Measurements from ENCODE around the gene IMP4. TPM values are rescaled to one million over a fixed set of nuclear protein-coding genes. Genes with fewer than 3 reads are reported as not detected.

IMP4 gene
- total and polyA plus RNA-seq, 10 of the 15 experiments (the other 5 are each of a cell fraction or from before 2014, with no cell fraction given) = 41.4 to 242 (median 166) TPM

DNA sequence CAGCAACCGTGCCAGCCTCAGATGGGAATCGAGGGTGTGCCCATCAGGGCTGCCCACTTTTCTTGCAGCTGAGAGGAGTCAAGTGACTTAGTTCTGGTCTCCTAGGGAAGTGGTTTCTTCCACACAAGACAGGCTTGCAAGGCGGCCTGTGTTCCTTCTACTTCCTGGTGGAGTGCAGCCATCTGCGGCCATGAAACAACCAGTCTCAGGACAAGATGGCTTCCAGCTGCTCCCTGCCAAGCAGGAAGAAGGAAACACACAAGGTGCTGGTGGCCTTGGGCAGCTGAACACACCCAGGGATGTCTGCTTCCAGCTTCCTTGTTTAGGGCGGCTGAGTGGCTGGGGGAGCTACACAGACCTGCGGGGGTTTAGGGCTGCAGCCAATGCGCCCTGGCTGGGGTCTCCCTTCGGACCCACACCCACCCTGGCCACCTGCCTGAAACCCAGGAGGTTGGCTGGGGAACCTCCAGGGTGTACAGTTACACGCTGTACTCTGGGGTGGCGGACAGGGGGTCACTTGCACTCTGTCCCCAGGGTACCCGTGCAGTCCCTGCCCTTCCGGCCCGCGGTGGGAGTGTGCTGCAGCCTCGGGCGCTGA is 47.9 kb downstream of the IMP4 start:
- Histone ChIP-seq H3K79me2 (ENCODE audit: control insufficient read depth, insufficient read depth, low read length) (no peaks in the 10 kb centered on the region), H3K36me3 (ENCODE audit: control insufficient read depth in 2 of 2, insufficient read depth in 2 of 2, low read length in 1 of 2) (no peaks in the 10 kb centered on the region), H4K20me1 (ENCODE audit: control insufficient read depth, insufficient read depth) (no peaks in the 10 kb centered on the region), H3K4me1 (ENCODE audit: control insufficient read depth, insufficient read depth, low read length) (peaks cover 45% of the 10 kb centered on the region), H3K4me3 (peak overlapping the region; percentile 79; the same call in 1 of the 2 replicates), H3K9ac (ENCODE audit: control insufficient read depth, insufficient read depth, low read length) (peak overlapping the region; percentile 73), H3K4me2 (ENCODE audit: control insufficient read depth, insufficient read depth) (peak overlapping the region; percentile 96), H3K9me3 (replicated peaks; ENCODE audit: control insufficient read depth, insufficient read depth, low read length) (no peaks in the 10 kb centered on the region), H2AFZ (ENCODE audit: control insufficient read depth, low read depth, low read length) (peak overlapping the region; percentile 90), H3K27me3 (replicated peaks in 1 of 2; ENCODE audit: control insufficient read depth in 2 of 2, insufficient read depth in 2 of 2, low read length in 1 of 2) (no peaks in the 10 kb centered on the region), H3K27ac (ENCODE audit: control insufficient read depth, insufficient read depth) (peak overlapping the region; percentile 64)
- no peak for FAIRE-seq
- peak; percentile 23 for ATAC-seq
- no TSS peak for BruUV-seq (replicated peaks)
- in situ Hi-C loops (cut with MboI) (no loop called here), intact Hi-C loops (cut with micrococcal nuclease; ENCODE audit: unreplicated experiment) (loop anchor here (2.0 kb wide), 1 partner anchor 18 kb away; no protein-coding TSS in a partner anchor)
- ChIA-PET CTCF (interaction anchor here (1.3 to 2.8 kb wide), 3 partner anchors 13 to 58 kb away, joined by 4 to 13 read pairs (median 10); no protein-coding TSS in a partner anchor), SMC1A (ENCODE audit: uncharacterized antibody, unreplicated experiment) (interaction anchor here (1.3 to 4.3 kb wide), 4 partner anchors 13 to 48 kb away, joined by 4 to 25 read pairs (median 10); partner anchors contain the start of gene IMP4), POLR2A (interaction anchor here (0.7 to 2.0 kb wide), 7 partner anchors 9 to 48 kb away, joined by 3 to 9 read pairs (median 3); partner anchors contain the start of gene IMP4), RAD21 (ENCODE audit: unreplicated experiment) (interaction anchor here (2.0 kb wide), 1 partner anchor 17 kb away, joined by 6 read pairs; no protein-coding TSS in a partner anchor)
- under 1% methylated on average over 14 of the region's 16 CpGs for WGBS (ENCODE audit: insufficient coverage, insufficient replicate concordance, low lambda C conversion rate, missing lambda C conversion rate)
- DNase-seq (ENCODE audit: low read depth, low spot score) = no peak
- no peak for TF ChIP-seq NFXL1 (IDR thresholded peaks at IDR 0.05; ENCODE audit: borderline replicate concordance)
- no peak for TF ChIP-seq CREB1 (IDR thresholded peaks at IDR 0.05; ENCODE audit: low read depth)
- no peak for TF ChIP-seq E2F8 (IDR thresholded peaks at IDR 0.05; ENCODE audit: low read depth, partially characterized antibody)
- no peak for TF ChIP-seq POLR2AphosphoS5 (IDR thresholded peaks at IDR 0.05; ENCODE audit: low read length)
- TF ChIP-seq SREBF2 (IDR thresholded peaks at IDR 0.05; ENCODE audit: low read length) = no peak
- TF ChIP-seq SPI1 (IDR thresholded peaks at IDR 0.05; ENCODE audit: borderline replicate concordance, insufficient read depth, low read depth, low read length) = no peak
- TF ChIP-seq YY1 (IDR thresholded peaks at IDR 0.05; ENCODE audit: low read depth, low read length) = peak; percentile 92
- TF ChIP-seq RB1 (IDR thresholded peaks at IDR 0.05; ENCODE audit: borderline replicate concordance) = no peak
- TF ChIP-seq MTA2 (IDR thresholded peaks at IDR 0.05; ENCODE audit: low read depth) = no peak
- 0 out of 2 replicates have a peak, but pooled peaks have one; percentile 3 for TF ChIP-seq POLR2A (IDR thresholded peaks at IDR 0.05; ENCODE audit: low read depth, low read length)
- TF ChIP-seq YBX1 (IDR thresholded peaks at IDR 0.05) = no peak
- no peak for TF ChIP-seq IKZF1 (conservative IDR thresholded peaks at IDR 0.05)
- TF ChIP-seq HDAC6 (IDR thresholded peaks at IDR 0.05; ENCODE audit: unreplicated experiment) = no peak
- TF ChIP-seq FOS (IDR thresholded peaks at IDR 0.05; ENCODE audit: borderline replicate concordance, extremely low read depth, insufficient read length) = no peak
- no peak for TF ChIP-seq EED (IDR thresholded peaks at IDR 0.05; ENCODE audit: low read depth)
- no peak for TF ChIP-seq IRF4 (IDR thresholded peaks at IDR 0.05; ENCODE audit: low read depth, low read length)
- TF ChIP-seq MEF2A (IDR thresholded peaks at IDR 0.05; ENCODE audit: insufficient read depth, low read depth, low read length) = no peak
- no peak for TF ChIP-seq BRCA1 (IDR thresholded peaks at IDR 0.05; ENCODE audit: low read depth, low read length)
- TF ChIP-seq SMARCA5 (IDR thresholded peaks at IDR 0.05) = no peak
- no peak for TF ChIP-seq HDAC2 (IDR thresholded peaks at IDR 0.05)
- no peak for TF ChIP-seq SMAD1 (IDR thresholded peaks at IDR 0.05; ENCODE audit: low read depth, partially characterized antibody)

Measured in GM12878 (cell line).